Stimulated activated CD8-positive, alpha-beta memory T cell treated with anti-CD3 and anti-CD28 coated beads, Interleukin-15, amount 100 ng/mL, for 24 hours (primary cell): ENCODE results near the gene GPATCH4.
"Not testable (repeated sequence)": the region's sequence is repeated elsewhere in the genome, so short reads cannot be mapped to it uniquely, and the experiment has no call there.

Experiments
- DNase-seq: peaks from one replicate; pipeline ENCODE4 v3.0.0-alpha.2; 2020; ENCODE audit warnings: low read depth

Gene GPATCH4

DNA sequence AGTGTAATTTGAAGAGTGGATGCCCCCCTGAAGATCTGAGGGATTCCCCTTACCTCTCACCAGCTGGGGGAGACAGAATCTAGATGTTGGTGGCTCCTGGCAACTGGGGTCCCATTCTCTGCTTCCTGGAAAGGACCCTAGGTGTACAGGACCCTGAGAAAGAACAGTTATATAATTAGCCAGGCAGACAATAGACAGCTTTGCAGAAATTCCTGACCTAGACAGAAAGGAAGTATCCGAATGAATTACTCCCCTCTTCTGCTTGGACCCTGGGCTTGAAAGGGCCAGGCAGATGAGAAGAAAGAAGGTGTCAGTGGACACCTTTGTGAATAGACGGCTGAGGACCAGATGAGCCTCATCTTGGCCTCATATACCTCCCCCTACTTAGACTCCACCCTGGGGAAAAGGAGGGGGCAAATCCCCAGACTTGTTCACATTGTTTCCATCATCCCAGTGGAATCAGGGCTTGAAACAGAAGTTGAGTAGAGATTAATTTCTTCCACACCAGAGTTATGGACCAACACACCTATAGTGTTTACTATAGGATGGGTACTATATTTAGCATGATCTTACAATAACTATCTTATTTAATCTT is 27.1 kb downstream of the GPATCH4 start:
- DNase-seq = no peak

DNA sequence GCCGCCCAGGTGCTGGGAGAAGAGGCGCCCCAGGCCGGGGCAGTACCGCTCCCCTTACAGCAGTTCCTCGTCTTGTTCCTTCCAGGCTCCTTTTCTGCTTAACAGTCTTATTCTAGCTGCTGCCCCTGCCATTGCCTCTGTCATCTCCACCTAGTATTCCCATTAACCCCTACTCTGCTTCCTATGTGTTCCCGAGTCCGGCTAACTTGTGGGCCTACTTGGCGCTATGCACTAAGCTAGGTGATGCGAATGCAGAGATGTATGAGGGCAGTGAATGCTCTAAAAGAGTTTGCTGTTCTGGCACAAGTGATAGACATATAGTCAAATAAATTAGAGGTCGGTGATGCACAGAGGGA is 28.6 kb downstream of the GPATCH4 start:
- no peak for DNase-seq

DNA sequence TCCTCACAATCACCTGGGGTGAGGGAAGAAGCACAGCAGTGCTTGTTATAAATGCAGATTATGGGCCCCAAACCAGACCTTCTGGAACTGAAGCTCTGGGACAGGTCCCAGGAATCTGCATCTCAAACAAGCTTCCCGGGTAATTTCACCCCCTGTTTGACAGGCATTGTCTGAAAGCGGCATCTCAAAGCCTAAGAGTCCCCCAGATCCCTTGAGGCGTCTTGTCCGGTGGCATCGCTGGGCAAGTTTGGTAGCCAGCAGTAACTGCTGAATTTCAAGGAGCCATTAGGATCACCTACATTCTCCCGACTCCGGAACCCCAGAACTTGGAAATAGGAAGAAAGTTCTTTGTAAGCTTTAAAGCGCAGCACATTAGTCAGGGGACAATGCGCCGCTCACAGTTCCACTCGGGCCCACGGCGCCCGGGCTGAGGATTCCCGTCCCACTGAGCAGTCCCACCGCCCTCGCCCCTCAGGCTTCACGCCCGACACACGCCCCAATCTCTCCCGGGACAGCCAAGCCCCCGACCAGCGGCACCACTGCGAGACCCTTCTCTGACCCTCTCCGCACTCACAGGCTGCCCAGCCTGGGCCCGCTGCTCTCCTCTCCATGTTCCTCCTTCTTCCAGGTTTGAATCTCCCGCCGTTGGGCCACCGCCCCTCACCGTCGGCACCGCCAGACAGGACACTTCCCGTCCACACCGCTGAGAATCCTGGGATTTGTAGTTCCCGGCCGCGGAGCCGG is 29.2 kb downstream of the GPATCH4 start, which contains the start of gene IQGAP3:
Gene IQGAP3, minus strand, starts transcription at position 647 of the 744 bp plus-strand sequence. Its CDS starts 36 bp downstream, at position 611.
- peak; percentile 43 for DNase-seq

DNA sequence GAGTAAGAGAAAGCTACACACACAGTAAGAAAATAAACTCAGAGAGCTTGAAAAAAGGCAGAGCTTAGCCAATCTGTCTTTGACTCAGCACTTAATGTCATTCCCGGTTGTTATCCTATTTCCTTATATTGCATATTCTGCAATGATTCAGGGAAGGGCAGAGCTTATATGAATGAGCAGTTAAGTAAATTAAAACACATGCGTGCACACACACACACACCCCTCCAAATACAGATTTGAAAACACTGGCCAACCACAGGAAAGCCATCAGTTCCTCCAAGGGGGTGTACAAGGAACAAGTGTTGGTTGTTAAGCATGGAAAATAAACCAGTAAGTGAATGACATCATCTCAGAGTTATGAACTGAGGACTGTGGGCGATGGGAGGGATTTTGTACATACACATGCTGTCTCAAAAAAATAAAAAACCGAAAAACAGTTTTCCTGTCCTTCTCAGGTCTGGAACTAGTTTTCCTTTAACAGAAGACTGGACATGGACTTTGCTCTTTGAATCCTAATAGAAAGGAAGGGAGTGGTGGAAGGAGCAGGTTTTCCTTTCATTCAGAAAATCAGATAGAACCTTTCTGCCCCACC is 29.9 kb downstream of the GPATCH4 start:
- no peak for DNase-seq

DNA sequence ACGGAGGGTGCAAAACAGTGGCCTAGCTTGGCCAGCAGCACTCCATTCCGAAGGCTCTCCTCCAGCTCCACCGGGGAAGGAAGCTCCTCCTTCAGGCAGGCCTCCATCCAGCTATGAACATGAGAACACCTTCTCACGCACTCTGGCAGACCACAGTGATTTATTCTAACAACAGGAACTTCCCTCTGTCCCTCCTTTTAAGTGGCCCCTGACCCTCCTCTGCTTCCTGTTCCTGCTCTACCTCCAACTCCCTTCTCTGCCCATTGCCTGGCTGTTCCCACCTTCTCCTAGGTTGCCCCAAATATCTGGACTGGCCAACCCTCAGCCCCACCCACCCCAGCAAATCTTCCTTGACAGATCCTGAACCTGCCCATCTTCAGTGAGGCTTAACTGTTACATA is 34.8 kb downstream of the GPATCH4 start:
- no peak for DNase-seq

DNA sequence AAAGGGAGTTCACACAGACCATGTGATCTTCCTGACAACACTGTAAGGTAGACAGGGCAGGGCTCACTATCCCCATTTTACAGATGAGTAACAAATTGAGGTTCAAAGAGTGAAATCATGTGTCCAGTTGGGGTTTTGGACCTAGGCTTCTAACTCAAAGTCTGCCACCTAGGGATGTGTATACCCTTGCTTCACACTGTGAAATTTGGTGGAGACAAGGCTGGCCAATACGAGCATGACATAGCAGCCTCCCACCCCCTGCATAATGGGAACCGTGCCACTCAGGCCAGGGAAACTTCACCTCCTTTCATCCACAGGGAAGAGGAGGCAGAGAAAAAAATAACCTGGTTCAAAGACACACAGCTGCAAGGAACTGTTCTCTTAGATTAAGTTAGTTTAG is 35.8 kb downstream of the GPATCH4 start:
- no peak for DNase-seq

DNA sequence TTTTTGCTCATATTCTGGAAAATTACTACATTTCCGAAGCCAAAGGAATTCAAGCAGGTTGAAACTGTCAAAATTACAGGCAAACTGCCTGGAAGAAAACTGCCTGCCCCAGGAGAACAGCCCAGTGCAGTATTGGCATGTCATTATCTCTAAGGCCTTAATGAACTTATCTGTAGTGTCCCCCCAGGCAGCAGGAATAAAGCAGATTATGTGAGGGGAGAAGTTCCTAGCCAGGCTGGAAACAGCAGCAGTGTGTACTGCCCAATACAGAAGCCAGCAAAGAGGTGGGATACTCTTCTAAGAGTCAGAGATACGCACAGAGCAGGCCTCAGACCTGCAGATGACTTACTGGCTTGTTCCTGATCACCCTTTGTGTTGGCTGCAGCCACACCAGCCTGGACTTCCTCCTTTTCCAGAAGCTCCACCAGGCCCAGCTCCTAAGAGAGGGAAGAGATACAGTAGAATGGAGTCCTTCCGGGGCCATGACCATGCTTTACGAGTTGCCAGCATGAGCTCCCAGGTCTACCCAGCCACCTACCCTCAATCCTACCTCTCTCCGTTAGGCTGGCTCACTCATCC is 40.6 kb downstream of the GPATCH4 start:
- no peak for DNase-seq

DNA sequence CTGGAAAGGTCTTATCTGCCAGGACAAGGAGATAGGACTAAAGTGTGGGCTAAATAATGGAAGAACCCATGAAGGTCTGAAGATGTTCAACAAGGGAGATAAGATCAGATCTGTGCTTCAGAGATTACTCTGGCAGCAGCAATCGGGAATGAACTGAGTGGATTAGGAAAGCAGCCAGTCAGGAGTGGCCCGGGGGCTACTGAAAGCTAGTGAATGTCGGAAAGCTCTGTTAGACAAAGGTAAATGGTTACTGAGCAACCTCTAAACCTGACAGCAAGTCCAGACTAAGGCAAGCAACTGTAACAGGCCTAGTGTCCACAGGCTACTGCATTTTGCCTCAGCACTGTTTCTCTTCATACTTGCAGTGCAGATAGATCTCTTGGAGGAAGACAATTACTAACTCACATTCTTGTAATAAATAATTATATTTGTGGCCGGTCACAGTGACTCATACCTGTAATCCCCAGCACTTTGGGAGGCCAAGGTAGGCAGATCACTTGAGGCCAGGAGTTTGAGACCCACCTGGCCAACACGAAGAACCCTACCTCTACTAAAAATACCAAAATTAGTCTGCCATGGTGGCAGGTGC is 41.4 kb downstream of the GPATCH4 start:
- DNase-seq = no peak

DNA sequence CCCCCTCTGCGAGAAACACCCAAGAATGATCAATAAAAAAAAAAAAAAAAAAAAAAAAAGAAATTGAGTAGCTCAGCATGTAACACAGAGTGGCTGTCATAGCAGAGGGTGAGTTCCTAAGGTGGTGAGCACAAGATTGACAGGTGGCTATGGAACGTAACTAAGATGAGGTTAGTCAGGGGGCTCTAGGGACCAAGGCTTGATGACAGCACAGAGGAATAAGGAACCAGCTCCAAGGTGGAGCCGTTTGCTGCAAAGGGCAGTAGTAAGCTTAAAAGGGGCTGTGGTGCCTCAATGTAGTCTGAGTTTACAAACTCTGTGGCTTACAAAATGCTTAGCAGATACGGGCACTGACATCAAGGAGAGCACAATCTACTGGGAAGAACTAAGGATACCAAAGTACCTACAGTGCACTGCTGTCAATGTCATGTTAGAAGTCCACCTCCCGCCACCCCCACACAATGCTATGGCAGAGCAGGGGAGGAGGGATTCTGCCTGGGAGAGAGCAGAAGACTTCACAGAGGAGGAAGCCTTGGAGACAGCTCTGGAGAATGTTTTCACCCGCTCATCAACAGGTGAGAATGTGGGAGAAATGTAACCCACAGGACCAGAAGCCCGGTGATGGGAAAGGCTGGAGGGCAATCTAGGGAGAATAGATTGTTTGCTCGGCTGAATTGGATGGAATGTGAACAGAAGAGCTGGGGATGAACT is 42.0 kb downstream of the GPATCH4 start:
- DNase-seq = no peak

DNA sequence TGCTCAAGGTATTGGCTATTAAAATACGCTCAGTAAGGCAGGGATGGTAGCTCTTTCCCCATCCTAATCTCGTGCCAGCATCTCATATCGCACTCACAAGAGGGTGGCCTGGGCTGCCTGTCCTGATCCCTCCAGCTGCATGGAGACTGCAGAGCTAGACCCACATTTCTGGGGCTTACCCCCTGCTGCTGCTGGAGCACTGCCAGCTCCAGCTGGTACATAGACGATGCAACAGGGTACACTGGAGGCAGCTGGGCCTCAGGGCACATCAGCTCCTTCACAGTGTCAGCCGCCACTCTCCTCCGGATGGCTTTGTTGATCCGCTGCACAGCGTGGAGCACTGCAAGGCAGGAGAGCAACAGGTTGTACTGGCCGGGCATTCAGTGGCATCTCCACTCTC is 44.9 kb downstream of the GPATCH4 start:
- no peak for DNase-seq

DNA sequence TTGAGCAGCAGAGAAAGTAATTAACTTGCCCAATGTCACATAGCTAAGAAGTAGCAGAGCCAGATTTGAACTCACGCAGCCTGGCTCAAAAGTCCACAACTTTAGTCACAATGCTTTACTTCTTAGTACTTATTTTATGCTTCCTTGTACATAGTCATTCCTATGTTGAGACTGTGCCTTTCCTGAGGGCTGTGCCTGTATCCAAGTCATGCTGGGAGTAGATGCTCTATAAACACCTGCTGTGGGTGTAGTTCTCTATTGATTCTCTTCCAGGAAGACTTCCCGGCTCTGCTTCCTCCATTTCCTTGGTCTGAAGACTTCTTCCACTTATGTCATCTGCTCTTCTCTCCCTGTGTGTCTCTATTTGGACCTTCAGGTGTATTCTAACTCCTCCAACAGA is 45.6 kb downstream of the GPATCH4 start:
- DNase-seq = no peak

DNA sequence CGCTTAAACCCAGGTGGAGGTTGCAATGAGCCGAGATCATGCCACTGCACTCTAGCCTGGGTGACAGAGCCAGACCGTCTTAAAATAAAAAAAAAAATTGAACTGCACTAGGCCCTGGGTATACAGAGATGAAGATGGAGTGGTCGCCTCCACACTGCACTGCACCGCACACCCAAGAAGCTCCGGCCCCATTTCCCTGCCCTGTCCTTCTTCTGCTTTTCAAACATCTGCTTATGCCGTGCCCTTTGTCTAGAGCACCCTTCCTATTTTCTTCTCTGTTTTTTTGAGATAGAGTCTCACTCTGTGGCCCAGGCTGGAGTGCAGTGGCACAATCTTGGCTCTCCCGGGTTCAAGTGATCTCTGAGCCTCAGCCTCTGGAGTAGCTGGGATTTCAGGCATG is 46.3 kb downstream of the GPATCH4 start:
- DNase-seq = no peak

DNA sequence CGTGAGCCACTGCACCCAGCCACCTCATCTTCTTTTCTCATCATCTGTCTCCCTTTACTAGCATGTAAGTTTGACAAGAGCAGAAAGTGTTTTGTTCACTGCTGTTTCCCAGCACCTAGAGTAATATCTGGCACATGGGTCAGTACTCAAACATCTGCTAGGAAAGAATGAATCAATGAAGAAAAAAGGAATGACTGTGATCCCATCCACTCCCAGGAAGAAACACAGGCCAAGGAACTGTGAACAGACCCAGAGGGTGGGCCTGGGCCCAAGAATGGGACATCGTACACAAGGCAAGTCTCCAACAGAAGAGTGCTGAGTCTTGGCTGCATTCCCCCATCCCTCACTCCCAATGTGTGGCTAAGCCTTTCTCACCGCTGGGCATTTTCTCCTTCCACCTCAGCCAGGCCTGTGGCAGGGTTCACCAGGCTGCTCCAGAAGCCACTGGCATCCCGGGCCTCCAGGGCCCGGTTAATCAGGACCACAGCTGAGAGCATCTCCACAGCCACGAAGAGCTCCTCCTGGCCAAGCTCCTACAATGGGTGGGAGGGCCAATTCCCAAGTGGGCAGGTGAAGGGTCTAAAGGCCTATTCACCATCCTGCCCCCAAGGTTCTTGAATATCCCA is 47.3 kb downstream of the GPATCH4 start:
- DNase-seq = no peak

DNA sequence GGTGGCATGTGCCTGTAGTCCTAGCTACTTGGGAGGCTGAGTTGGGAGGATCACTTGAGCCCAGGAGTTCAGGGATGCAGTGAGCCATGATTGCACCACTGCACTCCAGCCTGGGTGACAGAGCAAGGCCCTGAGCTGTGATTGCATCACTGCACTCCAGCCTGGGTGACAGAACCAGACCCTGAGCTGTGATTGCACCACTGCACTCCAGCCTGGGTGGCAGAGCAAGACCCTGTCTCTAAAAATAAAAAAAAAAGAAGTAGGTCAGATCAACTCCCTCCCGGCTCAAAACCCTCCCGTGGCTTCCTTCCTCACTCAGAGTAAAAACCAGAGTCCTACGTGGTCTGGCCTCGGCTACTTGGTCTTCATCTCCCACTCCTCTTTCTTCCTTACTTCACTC is 48.3 kb downstream of the GPATCH4 start:
- DNase-seq = not testable (repeated sequence)

DNA sequence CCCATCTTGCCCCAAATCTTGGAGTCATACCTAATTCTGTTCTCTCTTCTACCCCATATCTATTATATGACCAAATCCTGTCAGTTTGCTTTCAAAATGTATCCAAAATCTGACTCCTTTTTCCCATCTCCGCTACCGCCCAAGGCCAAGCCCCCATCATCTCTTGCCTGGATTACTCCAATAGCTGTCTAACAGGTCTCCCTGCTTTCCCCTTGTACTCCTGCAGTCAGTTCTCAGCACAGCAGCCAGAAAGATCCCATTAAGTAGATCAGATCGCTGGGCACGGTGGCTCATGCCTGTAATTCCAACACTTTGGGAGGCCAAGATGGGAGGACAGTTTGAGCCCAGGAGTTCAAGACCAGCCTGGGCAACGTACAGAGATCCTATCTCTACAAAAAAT is 48.8 kb downstream of the GPATCH4 start:
- DNase-seq = no peak

DNA sequence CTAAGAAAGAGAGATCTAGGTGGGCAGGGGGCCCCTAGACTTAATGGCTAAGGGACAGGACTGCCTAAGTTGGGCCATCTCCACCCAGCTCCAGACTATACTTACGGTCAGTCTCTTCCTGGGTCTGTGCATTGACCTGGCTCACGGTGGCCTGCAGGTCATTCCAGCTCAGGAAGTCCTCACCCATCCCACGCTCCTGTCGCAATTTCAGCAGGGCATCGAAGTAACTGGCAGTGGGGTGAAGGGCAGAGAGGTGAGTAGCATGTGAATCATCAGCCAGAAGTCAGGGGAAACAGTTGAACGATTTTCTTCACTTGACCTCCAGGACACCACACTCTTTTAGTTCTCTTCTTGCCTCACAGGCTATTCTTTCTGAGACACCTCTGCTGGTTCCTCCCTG is 49.4 kb downstream of the GPATCH4 start:
- DNase-seq = no peak

DNA sequence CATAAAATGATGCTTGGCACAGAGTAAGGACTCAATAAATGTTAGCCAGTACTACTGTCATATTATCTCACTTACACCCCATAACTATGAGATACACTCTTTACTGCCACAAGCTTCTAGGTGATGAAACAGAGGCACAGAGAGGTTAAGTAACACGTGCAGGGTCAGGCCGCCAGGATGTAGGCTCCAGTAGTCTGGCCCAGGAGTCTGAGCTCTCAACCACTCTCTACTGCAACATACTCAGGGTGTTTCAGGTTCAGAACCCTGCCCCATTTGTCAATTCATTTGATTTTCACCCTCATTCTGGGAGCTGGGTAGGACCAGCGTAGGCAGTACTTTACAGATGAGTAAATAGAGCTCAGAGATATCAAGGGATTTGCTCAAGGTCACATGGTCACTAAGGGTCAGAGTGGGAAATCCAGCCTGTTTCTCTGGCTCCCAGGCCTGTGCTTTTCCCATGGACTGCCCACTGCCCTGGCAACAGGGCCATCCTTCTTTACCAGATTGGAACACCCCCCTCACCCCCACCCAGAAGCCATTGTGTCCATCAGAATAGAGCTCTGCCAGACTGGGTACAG is 50.1 kb downstream of the GPATCH4 start:
- no peak for DNase-seq

DNA sequence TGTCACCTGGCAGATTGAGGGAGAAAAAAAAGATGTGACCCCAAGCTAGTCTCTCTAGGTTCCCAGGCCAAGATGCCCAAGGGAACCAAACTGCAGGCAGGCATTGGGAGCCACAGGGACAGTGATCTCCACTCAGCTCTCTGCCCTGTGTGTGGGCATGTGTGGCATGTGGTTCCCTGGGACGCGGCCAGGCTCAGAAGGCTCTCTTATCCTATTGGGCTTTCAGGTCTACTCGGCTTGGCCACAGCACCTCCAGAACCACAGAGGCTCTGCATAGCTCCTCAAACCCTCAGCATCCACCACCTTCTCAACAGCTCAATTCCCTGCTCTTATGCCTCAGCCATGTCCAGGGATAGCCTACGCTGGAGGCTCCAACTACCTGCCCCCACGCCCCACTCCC is 50.9 kb downstream of the GPATCH4 start:
- DNase-seq = no peak

DNA sequence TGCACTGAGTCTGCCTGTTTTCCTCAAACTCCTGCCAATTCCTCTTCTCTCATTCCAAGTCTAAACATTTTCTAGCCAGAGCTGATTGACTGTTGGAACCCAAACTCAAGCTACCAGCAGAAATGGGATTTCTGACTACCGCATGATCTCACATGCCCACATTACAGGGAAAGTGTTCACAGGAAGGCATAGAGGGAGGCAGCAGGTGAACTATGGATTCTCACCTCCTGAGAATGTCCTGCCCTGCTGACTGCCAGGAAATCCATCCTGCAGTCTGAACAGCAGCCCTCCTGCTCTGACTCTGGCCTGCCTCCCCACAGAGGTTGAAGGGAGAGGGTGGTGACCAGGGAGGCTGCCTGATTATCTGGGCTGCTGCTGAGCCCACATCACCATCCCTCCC is 51.4 kb downstream of the GPATCH4 start:
- DNase-seq = no peak

DNA sequence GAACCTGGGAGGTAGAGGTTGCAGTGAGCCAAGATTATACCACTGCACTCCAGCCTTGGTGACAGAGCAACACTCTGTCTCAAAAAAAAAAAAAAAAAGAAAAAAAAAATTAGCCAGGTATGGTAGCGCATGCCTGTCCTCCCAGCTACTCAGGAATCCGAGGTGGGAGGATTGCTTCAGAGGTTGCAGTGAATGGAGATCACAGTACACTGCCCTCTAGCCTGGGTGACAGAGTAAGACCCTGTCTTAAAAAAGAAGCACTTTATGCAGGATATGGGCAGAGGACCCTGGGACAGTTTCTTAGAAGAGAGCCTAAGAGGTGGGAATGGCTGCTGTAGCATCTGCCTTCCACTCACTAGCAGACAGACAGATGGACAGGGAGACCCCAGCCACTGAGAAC is 51.9 kb downstream of the GPATCH4 start:
- DNase-seq = no peak

DNA sequence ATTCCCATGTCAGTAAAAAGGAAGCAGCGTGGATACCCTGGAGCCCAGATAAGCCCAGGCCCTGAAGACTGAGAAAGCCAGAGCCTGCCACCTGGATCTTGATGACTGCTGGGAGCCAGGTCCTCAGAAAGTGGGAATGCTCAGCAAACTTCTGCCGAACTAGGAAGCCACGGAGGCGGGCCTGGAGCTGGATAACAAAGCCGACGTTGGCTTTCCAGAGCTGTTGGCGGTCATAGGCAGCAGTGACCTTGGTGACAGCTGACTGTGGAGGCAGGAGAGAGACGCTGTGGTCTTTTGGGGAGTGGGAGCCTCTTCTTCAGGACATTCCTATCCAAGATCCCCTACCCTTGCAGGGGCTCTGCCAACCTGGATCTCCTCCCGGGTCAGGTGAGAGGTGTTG is 53.3 kb downstream of the GPATCH4 start:
- no peak for DNase-seq
